Heart left ventricle (tissue), 13 donors: ENCODE results near the gene HS3ST6.

Experiments used
- POLR2A ChIP-seq, 2 donors: fragments of 450-650 bp; IDR thresholded peaks; one replicate each; pipeline ENCODE4 v1.6.1; 2017; ENCODE audit warnings: antibody characterized with exemption in 2 of 2, mild to moderate bottlenecking in 2 of 2, moderate library complexity in 2 of 2
- TF ChIP-seq, protein P1 (sequence below), 12 donors: fragments of 200-600 bp; sonication (generic) in 4 of 12; IDR thresholded peaks; one replicate each; pipeline versions ENCODE4 v1.5.0 to v1.8.0; 2018 to 2022; ENCODE audit warnings: antibody characterized with exemption in 12 of 12, mild to moderate bottlenecking in 5 of 12
- donor health status: ischemic (EF 13 %, LVEDD 7.1; RV severe dilation, severe dysfunction).
- donor health status: DM: no; HTN: yes; CAD: no.
- donor health status: DM: no; HTN: no; CAD: no.
- donor health status: ischemic (EF 25% LVEDD 6.9; RV normal size, moderate dysfunction).
- donor health status: ischemic (EF 25% LVEDD 5.7; RV mildly dilated, moderate dysfunction).
- donor health status: ischemic (EF 35%, LVEDD 5.7; RV mildly dilated, moderate dysfunction).
- donor health status: nonischemic (EF 11% LVEDD 7.7; RV severe dilation, severe dysfunction).
- donor health status: DM: yes; HTN: yes; CAD: no.
- donor health status: PGD.
- donor health status: ischemic (EF 29% LVEDD 5.4; RV normal size, mild dysfunction).
- donor health status: nonischemic (EF 23%, LVEDD 6.1; RV moderate dilation, normal function).

DNA sequence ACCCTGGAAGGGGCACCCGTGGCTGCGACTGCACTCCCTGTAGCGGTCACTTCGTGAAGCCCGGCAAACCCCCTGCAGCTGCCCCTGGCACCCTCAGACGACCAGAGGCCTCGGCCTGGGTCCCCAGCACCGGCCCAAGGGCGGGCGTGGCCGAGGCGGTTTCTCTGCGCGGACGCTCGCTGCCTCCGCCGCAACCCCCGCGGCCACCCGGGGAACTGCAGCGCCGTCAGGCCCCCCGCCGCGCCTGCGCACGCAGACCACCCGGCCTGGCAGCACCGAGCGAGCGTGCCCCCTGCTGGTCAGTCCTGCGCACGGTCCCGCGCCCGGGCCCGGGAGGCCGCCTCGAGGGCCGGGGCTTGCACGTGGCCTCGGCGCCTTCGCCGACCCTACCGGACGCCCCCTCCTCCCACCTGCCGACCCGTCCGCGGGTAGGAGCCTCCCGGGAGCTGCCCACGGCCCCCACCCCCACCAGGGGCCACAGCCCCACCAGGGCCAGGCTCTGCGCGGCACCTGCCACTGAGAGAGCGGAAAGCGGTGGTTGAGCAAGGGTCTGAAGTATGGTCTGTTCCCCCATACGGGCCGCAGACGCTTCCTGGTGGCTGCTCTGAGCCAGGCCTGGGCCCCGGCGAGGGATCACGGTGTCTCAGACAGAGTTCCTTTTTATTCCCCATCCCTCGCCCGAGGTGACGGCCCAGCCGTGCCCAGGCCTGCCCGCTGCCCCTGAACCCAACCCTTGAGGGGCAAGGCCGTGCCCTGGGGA lies 11.5 kb upstream of the HS3ST6 start:
- TF ChIP-seq POLR2A (IDR thresholded peaks at IDR 0.05), result peak in 1 of 2 donors; percentile 50
- TF ChIP-seq, protein P1, sequence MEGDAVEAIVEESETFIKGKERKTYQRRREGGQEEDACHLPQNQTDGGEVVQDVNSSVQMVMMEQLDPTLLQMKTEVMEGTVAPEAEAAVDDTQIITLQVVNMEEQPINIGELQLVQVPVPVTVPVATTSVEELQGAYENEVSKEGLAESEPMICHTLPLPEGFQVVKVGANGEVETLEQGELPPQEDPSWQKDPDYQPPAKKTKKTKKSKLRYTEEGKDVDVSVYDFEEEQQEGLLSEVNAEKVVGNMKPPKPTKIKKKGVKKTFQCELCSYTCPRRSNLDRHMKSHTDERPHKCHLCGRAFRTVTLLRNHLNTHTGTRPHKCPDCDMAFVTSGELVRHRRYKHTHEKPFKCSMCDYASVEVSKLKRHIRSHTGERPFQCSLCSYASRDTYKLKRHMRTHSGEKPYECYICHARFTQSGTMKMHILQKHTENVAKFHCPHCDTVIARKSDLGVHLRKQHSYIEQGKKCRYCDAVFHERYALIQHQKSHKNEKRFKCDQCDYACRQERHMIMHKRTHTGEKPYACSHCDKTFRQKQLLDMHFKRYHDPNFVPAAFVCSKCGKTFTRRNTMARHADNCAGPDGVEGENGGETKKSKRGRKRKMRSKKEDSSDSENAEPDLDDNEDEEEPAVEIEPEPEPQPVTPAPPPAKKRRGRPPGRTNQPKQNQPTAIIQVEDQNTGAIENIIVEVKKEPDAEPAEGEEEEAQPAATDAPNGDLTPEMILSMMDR (IDR thresholded peaks at IDR 0.05), result peak; percentile 83 to 100 (median 98)
